ENCODE data around the gene FXYD1.

The FXYD1 gene

GRCh38 chr19:35116072-35116801, 22.4 kb upstream of the FXYD1 start:
- TF ChIP-seq CTCF (IDR thresholded peaks at IDR 0.05; ENCODE audit: unreplicated experiment in 3 of 3), result no peak
- Mint-ChIP-seq H3K4me3 (no peak overlapping the region), H3K27ac (peak overlapping the region in 1 of 3 experiments; percentile 16), H3K9me3 (no peaks in the 10 kb centered on the region), H3K4me1 (peaks cover 14% of the 10 kb centered on the region), H3K27me3 (ENCODE audit: low read depth) (peaks cover 12% of the 10 kb centered on the region), H3K36me3 (ENCODE audit: low read depth) (no peaks in the 10 kb centered on the region)

- H3K4me3 Mint-ChIP-seq, result no peak overlapping the region
- peaks cover 12% of the 10 kb centered on the region for H3K27me3 Mint-ChIP-seq (ENCODE audit: low read depth)
- no peaks in the 10 kb centered on the region for H3K36me3 Mint-ChIP-seq (ENCODE audit: low read depth)
- no peak overlapping the region for H3K27ac Mint-ChIP-seq
- H3K4me1 Mint-ChIP-seq, result peaks cover 19% of the 10 kb centered on the region
- no peaks in the 10 kb centered on the region for H3K9me3 Mint-ChIP-seq
- TF ChIP-seq CTCF (IDR thresholded peaks at IDR 0.05; ENCODE audit: unreplicated experiment in 3 of 3), result no peak
These were observed 21.5 kb upstream of the FXYD1 start for GRCh38 chr19:35117116-35117515.

- no peak for TF ChIP-seq CTCF (IDR thresholded peaks at IDR 0.05; ENCODE audit: unreplicated experiment in 3 of 3)
- H3K4me1 Mint-ChIP-seq, result peaks cover 19% of the 10 kb centered on the region
- H3K27ac Mint-ChIP-seq, result no peak overlapping the region
- peaks cover 12% of the 10 kb centered on the region for H3K27me3 Mint-ChIP-seq (ENCODE audit: low read depth)
- no peaks in the 10 kb centered on the region for H3K36me3 Mint-ChIP-seq (ENCODE audit: low read depth)
- H3K9me3 Mint-ChIP-seq, result no peaks in the 10 kb centered on the region
- no peak overlapping the region for H3K4me3 Mint-ChIP-seq
These were observed 20.8 kb upstream of the FXYD1 start for GRCh38 chr19:35117799-35118198.

GRCh38 chr19:35118268-35119020, 20.2 kb upstream of the FXYD1 start:
- H3K27me3 Mint-ChIP-seq (ENCODE audit: low read depth), result peaks cover 12% of the 10 kb centered on the region
- H3K4me3 Mint-ChIP-seq, result no peak overlapping the region
- H3K36me3 Mint-ChIP-seq (ENCODE audit: low read depth), result no peaks in the 10 kb centered on the region
- H3K27ac Mint-ChIP-seq, result no peak overlapping the region
- no peaks in the 10 kb centered on the region for H3K9me3 Mint-ChIP-seq
- no peak for TF ChIP-seq CTCF (IDR thresholded peaks at IDR 0.05; ENCODE audit: unreplicated experiment in 3 of 3)
- H3K4me1 Mint-ChIP-seq, result peaks cover 19% of the 10 kb centered on the region

- Mint-ChIP-seq H3K36me3 (ENCODE audit: low read depth) (no peaks in the 10 kb centered on the region), H3K27ac (no peak overlapping the region), H3K27me3 (ENCODE audit: low read depth) (peaks cover 12% of the 10 kb centered on the region), H3K9me3 (no peaks in the 10 kb centered on the region), H3K4me3 (no peak overlapping the region), H3K4me1 (peaks cover 24% of the 10 kb centered on the region)
- no peak for TF ChIP-seq CTCF (IDR thresholded peaks at IDR 0.05; ENCODE audit: unreplicated experiment in 3 of 3)
These were observed 19.5 kb upstream of the FXYD1 start for GRCh38 chr19:35119091-35119490.

All from nephron (organoid).